Activated CD4-positive, alpha-beta memory T cell treated with anti-CD3 and anti-CD28 coated beads, Interleukin-2, amount 10 ng/mL, durations not matched to agents 7 days and 5 days (primary cell): Measurements from ENCODE around the gene SLC35F2. TPM values are rescaled to one million over a fixed set of nuclear protein-coding genes. Genes with fewer than 3 reads are reported as not detected.
"Not testable (repeated sequence)": the region's sequence is repeated elsewhere in the genome, so short reads cannot be mapped to it uniquely, and the experiment has no call there.

Experiments used
- CTCF ChIA-PET: fragments of 350-600 bp; sonication (Branson Sonifier 250); formaldehyde crosslinking; loops from one replicate; lab custom pipeline; 2021; ENCODE audit warnings: antibody characterized with exemption, inconsistent platforms; lab: Charles Lee
- POLR2A ChIA-PET: fragments of 350-600 bp; sonication (Branson Sonifier 250); formaldehyde crosslinking; loops from one replicate; lab custom pipeline; 2021; ENCODE audit warnings: antibody characterized with exemption; lab: Charles Lee
- DNase-seq: peaks from one replicate; pipeline ENCODE4 v3.0.0-alpha.2; 2020
- H3K27ac Mint-ChIP-seq: one replicate; pipeline ENCODE4 v1.8.0; 2021; ENCODE audit warnings: mild to moderate bottlenecking, mixed read lengths
- H3K27me3 Mint-ChIP-seq: one replicate; pipeline ENCODE4 v1.8.0; 2021; ENCODE audit warnings: mixed read lengths
- H3K36me3 Mint-ChIP-seq: one replicate; pipeline ENCODE4 v1.8.0; 2021; ENCODE audit warnings: low read depth, mixed read lengths
- H3K4me1 Mint-ChIP-seq: one replicate; pipeline ENCODE4 v1.8.0; 2021; ENCODE audit warnings: mixed read lengths
- H3K4me3 Mint-ChIP-seq: one replicate; pipeline ENCODE4 v1.8.0; 2021; ENCODE audit warnings: mild to moderate bottlenecking, mixed read lengths
- H3K9me3 Mint-ChIP-seq: one replicate; pipeline ENCODE4 v1.8.0; 2021; ENCODE audit warnings: mixed read lengths
- total RNA-seq, 2 experiments: library from RNA; stranded (reverse); gene quantifications; one replicate each; pipeline ENCODE4 v1.2.3, GENCODE V29; 2021

Gene SLC35F2
- total RNA-seq, 2 experiments from 2014 or later: 10.3 to 13.3 TPM

DNA sequence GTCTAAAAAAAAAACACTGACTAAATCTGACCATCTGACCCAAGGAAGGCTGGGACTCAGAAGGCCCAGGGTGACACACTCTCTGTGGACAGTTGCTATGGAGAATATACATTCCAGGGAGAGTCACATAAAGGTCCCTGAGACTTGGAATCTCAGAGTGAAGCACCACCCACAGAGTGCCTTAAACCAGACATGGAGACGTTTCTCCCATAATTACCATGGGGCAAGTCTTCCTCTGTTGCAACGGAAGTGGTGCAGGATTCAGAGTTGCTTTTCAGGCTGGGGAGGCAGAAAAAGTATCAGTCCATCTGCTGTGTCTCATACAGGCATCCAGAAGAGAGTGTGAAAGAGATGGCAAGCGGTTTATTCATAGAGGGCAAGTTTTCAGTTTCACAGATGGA lies 88.0 kb downstream of the SLC35F2 start:
- Mint-ChIP-seq H3K4me3 (no peak overlapping the region), H3K27me3 (peaks cover 9% of the 10 kb centered on the region), H3K9me3 (no peaks in the 10 kb centered on the region), H3K4me1 (peaks cover 17% of the 10 kb centered on the region), H3K27ac (peak overlapping the region; percentile 18), H3K36me3 (no peaks in the 10 kb centered on the region)
- ChIA-PET CTCF (interaction anchor here (0.6 to 4.8 kb wide), 13 partner anchors 8 to 523 kb away, joined by 3 to 30 read pairs (median 3); no protein-coding TSS in a partner anchor), POLR2A (no interaction called here)
- DNase-seq: no peak

DNA sequence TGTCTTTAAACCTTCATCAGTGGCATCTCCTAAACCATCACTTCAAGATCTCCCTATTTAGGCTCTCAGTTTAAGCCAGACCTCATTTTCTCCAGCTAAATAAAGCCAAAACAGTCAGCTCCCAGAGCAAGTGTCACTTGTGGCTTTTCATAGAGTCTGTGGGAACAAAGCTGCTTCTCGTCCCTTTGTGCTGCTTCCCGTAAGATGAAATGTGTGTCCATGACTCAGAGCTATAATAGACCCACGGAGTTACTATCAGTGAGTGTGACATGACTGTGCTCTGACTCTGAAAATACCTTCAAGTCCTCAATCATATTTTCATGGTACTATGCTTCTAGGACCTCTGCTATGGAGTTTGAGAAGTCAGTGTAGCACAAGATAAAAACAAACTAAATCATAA lies 89.4 kb downstream of the SLC35F2 start:
- Mint-ChIP-seq H3K4me1 (peaks cover 17% of the 10 kb centered on the region), H3K27me3 (peaks cover 22% of the 10 kb centered on the region), H3K27ac (no peak overlapping the region), H3K4me3 (no peak overlapping the region), H3K36me3 (no peaks in the 10 kb centered on the region), H3K9me3 (no peaks in the 10 kb centered on the region)
- POLR2A ChIA-PET: no interaction called here
- CTCF ChIA-PET: interaction anchor here (0.6 to 4.8 kb wide), 4 partner anchors 28 to 100 kb away, joined by 3 to 30 read pairs (median 4); no protein-coding TSS in a partner anchor
- no peak for DNase-seq

DNA sequence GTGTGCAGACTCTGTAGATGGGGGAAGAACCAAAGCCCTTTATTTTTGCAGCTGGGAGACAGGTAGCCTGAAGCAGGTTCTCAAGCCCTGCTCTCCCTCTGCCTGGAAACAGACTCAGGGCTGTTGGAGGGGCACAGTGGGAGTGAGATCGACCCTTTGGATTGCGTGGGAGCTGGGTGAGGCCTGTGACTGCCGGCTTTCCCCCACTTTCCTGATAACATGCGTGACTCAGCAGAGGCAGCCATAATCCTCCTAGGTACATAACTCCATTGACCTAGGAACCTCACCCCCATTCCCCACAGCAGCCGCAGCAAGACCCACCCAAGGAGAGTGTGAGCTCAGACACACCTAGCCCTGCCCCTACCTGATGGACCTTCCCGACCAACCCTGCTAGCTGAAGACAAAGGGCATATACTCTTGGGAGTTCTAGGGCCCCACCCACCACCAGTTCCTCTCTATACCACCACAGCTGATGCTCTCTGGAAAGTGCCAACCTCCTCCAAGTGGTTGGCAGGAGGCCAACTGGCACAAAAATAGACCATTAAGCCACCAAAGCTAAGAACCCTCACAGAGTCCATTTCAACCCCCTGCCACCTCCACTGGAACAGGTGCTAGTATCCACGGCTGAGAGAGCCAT lies 99.8 kb downstream of the SLC35F2 start:
- DNase-seq, H3K4me3 Mint-ChIP-seq, H3K4me1 Mint-ChIP-seq, H3K27ac Mint-ChIP-seq, H3K9me3 Mint-ChIP-seq, POLR2A ChIA-PET, H3K36me3 Mint-ChIP-seq, CTCF ChIA-PET: not testable (repeated sequence)
- H3K27me3 Mint-ChIP-seq: peaks cover 28% of the 10 kb centered on the region

DNA sequence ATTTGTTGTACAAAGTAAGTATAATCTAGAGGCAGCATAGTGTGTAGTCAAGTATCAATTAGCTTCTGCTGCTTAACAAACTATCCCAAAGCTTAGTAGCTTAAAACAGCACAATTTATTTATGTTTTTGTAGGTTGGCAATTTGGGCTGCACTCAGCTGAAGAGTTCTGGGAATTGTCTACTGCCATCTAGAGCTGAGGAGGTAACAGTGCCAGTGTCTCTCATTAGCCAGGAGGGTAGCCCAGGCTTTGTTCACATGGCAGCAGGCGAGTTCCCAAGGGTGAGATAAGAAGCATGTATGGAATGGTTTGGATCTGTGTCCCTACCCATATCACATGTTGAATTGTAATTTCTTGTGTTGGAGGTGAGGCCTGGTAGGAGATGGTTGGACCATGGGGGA lies 100.9 kb downstream of the SLC35F2 start:
- CTCF ChIA-PET: interaction anchor here (1.3 to 1.6 kb wide), 2 partner anchors 10 to 17 kb away, joined by 4 to 5 read pairs; no protein-coding TSS in a partner anchor
- no peaks in the 10 kb centered on the region for H3K4me1 Mint-ChIP-seq
- POLR2A ChIA-PET: no interaction called here
- DNase-seq: no peak
- H3K4me3 Mint-ChIP-seq: no peak overlapping the region
- no peak overlapping the region for H3K27ac Mint-ChIP-seq
- peaks cover 4% of the 10 kb centered on the region for H3K9me3 Mint-ChIP-seq
- no peaks in the 10 kb centered on the region for H3K36me3 Mint-ChIP-seq
- H3K27me3 Mint-ChIP-seq: peaks cover 23% of the 10 kb centered on the region

DNA sequence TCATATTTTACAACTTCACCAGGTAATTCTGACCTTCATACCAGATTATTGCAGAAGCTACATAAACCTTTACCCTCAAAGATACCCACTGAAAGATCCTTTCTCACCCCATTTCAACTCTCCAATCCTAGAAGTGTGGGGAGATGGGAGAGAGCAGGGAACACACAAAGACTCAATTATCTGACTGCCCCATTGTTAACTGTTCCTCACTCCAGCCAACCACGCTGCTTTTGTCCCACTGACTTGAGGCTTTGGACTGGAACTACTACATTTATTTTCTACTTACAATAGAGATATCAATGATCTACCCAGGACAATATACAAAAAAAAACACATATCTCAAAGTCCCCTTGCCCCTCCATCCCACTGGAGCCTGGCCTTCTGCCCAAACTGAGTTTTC lies 102.0 kb downstream of the SLC35F2 start:
- Mint-ChIP-seq H3K27ac (no peak overlapping the region), H3K36me3 (no peaks in the 10 kb centered on the region), H3K4me1 (no peaks in the 10 kb centered on the region), H3K9me3 (peaks cover 4% of the 10 kb centered on the region), H3K27me3 (peaks cover 22% of the 10 kb centered on the region), H3K4me3 (no peak overlapping the region)
- no peak for DNase-seq
- CTCF ChIA-PET: interaction anchor here (1.3 to 1.6 kb wide), 2 partner anchors 9 to 16 kb away, joined by 4 to 5 read pairs; no protein-coding TSS in a partner anchor
- POLR2A ChIA-PET: no interaction called here

DNA sequence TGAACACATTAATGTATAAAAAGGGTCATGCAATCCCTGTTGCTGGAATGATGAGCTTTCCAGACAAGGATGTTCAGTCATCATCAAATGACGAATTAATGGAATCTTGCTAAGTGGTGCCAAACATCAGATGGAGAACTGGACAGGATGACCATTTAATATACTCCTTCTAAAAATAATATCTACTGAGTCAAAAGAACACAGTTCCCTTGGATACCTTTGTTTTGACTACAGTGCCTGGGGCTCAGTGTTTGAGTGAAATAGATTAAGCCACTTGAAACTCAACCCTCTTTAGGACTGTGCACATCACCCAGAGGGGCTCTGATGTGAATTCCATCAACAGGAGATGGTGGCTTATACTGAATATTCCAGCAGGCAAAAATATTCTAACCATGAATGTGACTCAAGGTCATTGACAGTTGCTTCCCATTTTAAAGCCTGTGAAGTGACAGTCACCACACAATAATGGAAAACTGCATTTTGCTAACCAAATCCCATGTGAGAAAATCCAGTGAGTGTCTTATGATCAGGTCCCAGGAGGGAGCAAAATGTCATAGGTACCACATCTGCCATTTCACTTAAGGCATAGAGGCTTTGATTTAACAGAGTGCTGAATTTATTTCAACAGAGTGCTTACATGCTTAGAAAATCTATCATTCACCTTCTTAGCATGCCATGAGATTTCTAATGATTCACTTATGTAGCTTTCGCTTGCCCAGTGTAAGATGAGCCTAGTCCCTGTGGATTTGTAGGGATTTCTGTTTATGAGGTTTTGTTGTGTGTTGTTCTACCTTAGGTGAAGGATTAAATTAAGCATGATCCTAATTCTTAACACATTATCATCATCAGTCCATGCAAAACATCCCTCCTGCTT lies 105.4 kb downstream of the SLC35F2 start:
- POLR2A ChIA-PET: no interaction called here
- no peaks in the 10 kb centered on the region for H3K9me3 Mint-ChIP-seq
- peaks cover 23% of the 10 kb centered on the region for H3K27me3 Mint-ChIP-seq
- H3K27ac Mint-ChIP-seq: no peak overlapping the region
- no peak for DNase-seq
- no peaks in the 10 kb centered on the region for H3K4me1 Mint-ChIP-seq
- H3K36me3 Mint-ChIP-seq: no peaks in the 10 kb centered on the region
- CTCF ChIA-PET: no interaction called here
- H3K4me3 Mint-ChIP-seq: no peak overlapping the region

DNA sequence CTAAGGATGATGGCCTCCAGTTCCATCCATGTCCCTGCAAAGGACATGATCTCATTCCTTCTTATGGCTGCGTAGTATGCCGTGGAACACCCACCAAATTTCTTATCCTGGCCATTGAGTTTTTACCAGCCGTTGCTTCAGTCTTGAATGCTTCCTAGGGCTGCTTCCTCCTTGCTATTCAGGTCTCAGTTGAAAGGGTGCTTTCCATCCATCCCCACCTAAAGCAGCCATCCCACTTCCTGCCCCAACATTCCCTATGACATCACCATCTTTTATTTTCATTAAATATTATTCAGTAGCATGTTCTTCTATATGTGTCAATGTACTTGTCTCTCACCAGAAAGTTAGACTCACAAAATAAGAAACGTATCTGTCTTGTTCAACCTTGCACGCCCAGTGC lies 106.1 kb downstream of the SLC35F2 start:
- POLR2A ChIA-PET: no interaction called here
- Mint-ChIP-seq H3K9me3 (no peaks in the 10 kb centered on the region), H3K27me3 (peaks cover 30% of the 10 kb centered on the region), H3K27ac (no peak overlapping the region), H3K4me3 (no peak overlapping the region), H3K4me1 (no peaks in the 10 kb centered on the region), H3K36me3 (no peaks in the 10 kb centered on the region)
- CTCF ChIA-PET: no interaction called here
- DNase-seq: no peak

DNA sequence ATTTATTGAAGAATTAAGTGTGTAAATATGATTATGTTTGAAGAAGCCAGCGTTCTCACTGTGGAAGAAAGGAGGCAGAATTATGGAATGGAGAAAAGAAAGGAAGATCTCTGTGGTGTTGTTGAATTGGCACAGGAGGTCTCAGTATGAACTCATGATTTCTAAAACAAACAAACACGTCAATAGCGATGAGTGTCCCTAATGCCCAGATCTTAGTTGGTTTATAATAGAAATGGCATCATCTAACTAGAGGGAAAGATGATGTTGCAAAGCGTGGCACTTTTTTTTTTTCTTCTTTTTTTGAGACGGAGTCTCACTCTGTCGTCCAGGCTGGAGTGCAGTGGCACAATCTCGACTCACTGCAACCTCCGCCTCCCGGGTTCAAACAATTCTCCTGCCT lies 107.5 kb downstream of the SLC35F2 start:
- no peak overlapping the region for H3K4me3 Mint-ChIP-seq
- no peak overlapping the region for H3K27ac Mint-ChIP-seq
- ChIA-PET CTCF (no interaction called here), POLR2A (no interaction called here)
- DNase-seq: no peak
- H3K27me3 Mint-ChIP-seq: peaks cover 24% of the 10 kb centered on the region
- H3K4me1 Mint-ChIP-seq: no peaks in the 10 kb centered on the region
- H3K9me3 Mint-ChIP-seq: no peaks in the 10 kb centered on the region
- H3K36me3 Mint-ChIP-seq: no peaks in the 10 kb centered on the region

DNA sequence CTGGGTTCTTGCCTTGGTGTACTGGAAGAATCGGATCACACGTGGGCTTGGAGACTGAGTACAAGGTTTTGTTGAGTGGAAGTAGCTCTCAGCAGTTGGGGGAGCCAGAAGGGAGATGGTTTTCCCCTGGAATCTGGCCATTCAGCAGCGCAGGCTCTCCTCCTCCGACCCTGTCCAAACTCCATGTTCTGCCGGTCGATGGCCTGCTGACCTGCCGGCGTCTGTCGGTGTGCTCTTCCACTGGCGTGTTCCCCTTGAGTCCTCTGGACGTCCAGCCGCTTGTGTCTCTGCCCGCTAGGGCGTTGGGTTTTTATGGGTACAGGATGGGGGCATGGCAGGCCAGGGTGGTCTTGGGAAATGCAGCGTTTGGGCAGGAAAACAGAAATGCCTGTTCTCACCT lies 108.3 kb downstream of the SLC35F2 start:
- Mint-ChIP-seq H3K9me3 (no peaks in the 10 kb centered on the region), H3K4me3 (no peak overlapping the region), H3K27ac (no peak overlapping the region), H3K36me3 (no peaks in the 10 kb centered on the region), H3K4me1 (no peaks in the 10 kb centered on the region), H3K27me3 (peaks cover 25% of the 10 kb centered on the region)
- CTCF ChIA-PET: no interaction called here
- POLR2A ChIA-PET: no interaction called here
- no peak for DNase-seq

DNA sequence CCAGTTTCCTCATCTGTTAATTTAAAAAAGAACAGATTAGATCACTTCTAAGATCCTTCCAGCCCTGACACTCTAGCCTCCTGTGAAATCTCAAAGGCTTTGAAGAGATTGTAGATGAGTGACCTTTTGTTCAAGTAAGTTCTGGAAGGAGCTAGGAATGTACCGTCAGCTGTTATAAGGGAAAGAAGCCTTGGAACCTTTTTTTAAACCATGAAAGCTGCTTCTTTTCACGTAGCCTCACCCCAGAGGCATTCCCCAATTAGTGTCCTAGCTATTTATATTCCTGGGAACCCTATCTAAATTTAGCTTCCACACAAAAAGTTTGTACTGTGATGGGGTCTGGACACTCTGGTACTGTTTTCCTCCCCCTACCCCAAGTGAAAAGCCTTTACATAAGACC lies 111.0 kb downstream of the SLC35F2 start:
- DNase-seq: no peak
- ChIA-PET CTCF (interaction anchor here (1.0 kb wide), 1 partner anchor 9 kb away, joined by 4 read pairs; no protein-coding TSS in a partner anchor), POLR2A (no interaction called here)
- no peak overlapping the region for H3K27ac Mint-ChIP-seq
- H3K4me1 Mint-ChIP-seq: no peaks in the 10 kb centered on the region
- no peaks in the 10 kb centered on the region for H3K9me3 Mint-ChIP-seq
- no peak overlapping the region for H3K4me3 Mint-ChIP-seq
- peaks cover 35% of the 10 kb centered on the region for H3K27me3 Mint-ChIP-seq
- no peaks in the 10 kb centered on the region for H3K36me3 Mint-ChIP-seq

DNA sequence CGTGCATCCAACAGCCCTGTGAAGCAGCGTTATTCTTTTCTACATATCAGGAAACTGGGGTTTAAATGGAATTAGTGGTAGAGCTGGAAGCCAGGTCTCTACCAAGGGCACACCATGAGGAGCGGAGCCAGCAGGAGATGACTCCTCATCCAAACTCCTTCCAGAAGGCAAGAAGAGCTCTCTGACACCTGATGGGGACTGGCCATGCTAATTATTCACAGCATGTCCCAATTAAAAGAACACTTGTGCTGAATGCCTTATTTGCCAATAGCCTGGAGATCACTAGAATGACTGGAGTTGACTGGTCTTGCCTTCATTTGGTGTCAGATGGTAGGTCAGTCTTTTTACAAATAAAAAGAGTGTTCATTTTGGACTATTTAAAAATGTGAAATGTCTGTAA lies 113.9 kb downstream of the SLC35F2 start:
- no peaks in the 10 kb centered on the region for H3K9me3 Mint-ChIP-seq
- no peaks in the 10 kb centered on the region for H3K4me1 Mint-ChIP-seq
- H3K27ac Mint-ChIP-seq: no peak overlapping the region
- no peak overlapping the region for H3K4me3 Mint-ChIP-seq
- no peak for DNase-seq
- ChIA-PET POLR2A (no interaction called here), CTCF (interaction anchor here (2.0 kb wide), 1 partner anchor 27 kb away, joined by 5 read pairs; no protein-coding TSS in a partner anchor)
- no peaks in the 10 kb centered on the region for H3K36me3 Mint-ChIP-seq
- H3K27me3 Mint-ChIP-seq: peaks cover 35% of the 10 kb centered on the region

DNA sequence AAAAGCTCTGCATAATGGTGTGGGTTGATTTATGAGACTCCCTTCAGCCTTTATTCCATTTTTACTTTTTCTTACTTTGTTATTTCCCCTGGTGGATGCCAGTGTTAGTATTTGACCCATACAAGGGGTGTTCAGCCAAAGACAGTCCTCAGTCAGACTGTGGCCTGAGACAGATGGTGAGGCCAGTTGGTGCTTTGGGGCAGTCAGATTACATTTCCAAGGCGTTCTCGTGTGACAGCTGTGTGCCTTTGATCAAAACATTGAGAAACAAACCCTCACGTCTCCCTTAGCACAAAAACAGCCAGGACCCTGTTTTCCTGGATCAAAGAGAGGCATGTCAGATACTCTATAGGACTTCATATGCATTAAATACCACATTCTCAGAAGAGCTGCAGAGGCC lies 115.4 kb downstream of the SLC35F2 start:
- no peaks in the 10 kb centered on the region for H3K9me3 Mint-ChIP-seq
- no peak overlapping the region for H3K27ac Mint-ChIP-seq
- ChIA-PET POLR2A (no interaction called here), CTCF (interaction anchor here (2.0 kb wide), 1 partner anchor 28 kb away, joined by 5 read pairs; no protein-coding TSS in a partner anchor)
- no peak overlapping the region for H3K4me3 Mint-ChIP-seq
- H3K4me1 Mint-ChIP-seq: no peaks in the 10 kb centered on the region
- no peak for DNase-seq
- H3K27me3 Mint-ChIP-seq: peaks cover 41% of the 10 kb centered on the region
- no peaks in the 10 kb centered on the region for H3K36me3 Mint-ChIP-seq
